ENCODE data around the gene KCNN2.

The KCNN2 gene

GRCh38 chr5:114471529-114471928 is 109.7 kb downstream of the KCNN2 start:
- Histone ChIP-seq H3K36me3 (ENCODE audit: control insufficient read depth, insufficient read depth, low read length) (no peaks in the 10 kb centered on the region), H3K27ac (ENCODE audit: insufficient read depth, low read length, poor library complexity, severe bottlenecking) (no peak overlapping the region), H3K27me3 (replicated peaks; ENCODE audit: control insufficient read depth, insufficient read depth, low read length, poor library complexity, severe bottlenecking) (no peaks in the 10 kb centered on the region), H3K4me3 (ENCODE audit: insufficient read depth, low read depth, low read length, poor library complexity, severe bottlenecking) (no peak overlapping the region), H3K4me1 (ENCODE audit: control insufficient read depth, insufficient read depth, low read length, poor library complexity, severe bottlenecking) (no peaks in the 10 kb centered on the region), H3K9me3 (ENCODE audit: control insufficient read depth, low read length) (no peaks in the 10 kb centered on the region)
- DNase-seq = no peak

- H3K27ac ChIP-seq (ENCODE audit: insufficient read depth, low read length, poor library complexity, severe bottlenecking) = no peak overlapping the region
- H3K4me1 ChIP-seq (ENCODE audit: control insufficient read depth, insufficient read depth, low read length, poor library complexity, severe bottlenecking) = no peaks in the 10 kb centered on the region
- H3K36me3 ChIP-seq (ENCODE audit: control insufficient read depth, insufficient read depth, low read length) = no peaks in the 10 kb centered on the region
- H3K9me3 ChIP-seq (ENCODE audit: control insufficient read depth, low read length) = no peaks in the 10 kb centered on the region
- no peak overlapping the region for H3K4me3 ChIP-seq (ENCODE audit: insufficient read depth, low read depth, low read length, poor library complexity, severe bottlenecking)
- no peaks in the 10 kb centered on the region for H3K27me3 ChIP-seq (replicated peaks; ENCODE audit: control insufficient read depth, insufficient read depth, low read length, poor library complexity, severe bottlenecking)
- DNase-seq = no peak
Observed at GRCh38 chr5:114473541-114473940, 111.7 kb downstream of the KCNN2 start.

- H3K27me3 ChIP-seq (replicated peaks; ENCODE audit: control insufficient read depth, insufficient read depth, low read length, poor library complexity, severe bottlenecking) = no peaks in the 10 kb centered on the region
- no peaks in the 10 kb centered on the region for H3K36me3 ChIP-seq (ENCODE audit: control insufficient read depth, insufficient read depth, low read length)
- no peak for DNase-seq
- H3K27ac ChIP-seq (ENCODE audit: insufficient read depth, low read length, poor library complexity, severe bottlenecking) = no peak overlapping the region
- H3K4me1 ChIP-seq (ENCODE audit: control insufficient read depth, insufficient read depth, low read length, poor library complexity, severe bottlenecking) = no peaks in the 10 kb centered on the region
- H3K4me3 ChIP-seq (ENCODE audit: insufficient read depth, low read depth, low read length, poor library complexity, severe bottlenecking) = no peak overlapping the region
- no peaks in the 10 kb centered on the region for H3K9me3 ChIP-seq (ENCODE audit: control insufficient read depth, low read length)
Observed at GRCh38 chr5:114477816-114478334, 116.0 kb downstream of the KCNN2 start.

- Histone ChIP-seq H3K9me3 (ENCODE audit: control insufficient read depth, low read length) (no peaks in the 10 kb centered on the region), H3K4me3 (ENCODE audit: insufficient read depth, low read depth, low read length, poor library complexity, severe bottlenecking) (no peak overlapping the region), H3K4me1 (ENCODE audit: control insufficient read depth, insufficient read depth, low read length, poor library complexity, severe bottlenecking) (no peaks in the 10 kb centered on the region), H3K36me3 (ENCODE audit: control insufficient read depth, insufficient read depth, low read length) (no peaks in the 10 kb centered on the region), H3K27ac (ENCODE audit: insufficient read depth, low read length, poor library complexity, severe bottlenecking) (no peak overlapping the region), H3K27me3 (replicated peaks; ENCODE audit: control insufficient read depth, insufficient read depth, low read length, poor library complexity, severe bottlenecking) (no peaks in the 10 kb centered on the region)
- no peak for DNase-seq
Observed at GRCh38 chr5:114500756-114501155, 138.9 kb downstream of the KCNN2 start.

- H3K27ac ChIP-seq (ENCODE audit: insufficient read depth, low read length, poor library complexity, severe bottlenecking) = no peak overlapping the region
- no peaks in the 10 kb centered on the region for H3K27me3 ChIP-seq (replicated peaks; ENCODE audit: control insufficient read depth, insufficient read depth, low read length, poor library complexity, severe bottlenecking)
- H3K4me3 ChIP-seq (ENCODE audit: insufficient read depth, low read depth, low read length, poor library complexity, severe bottlenecking) = no peak overlapping the region
- no peaks in the 10 kb centered on the region for H3K36me3 ChIP-seq (ENCODE audit: control insufficient read depth, insufficient read depth, low read length)
- no peaks in the 10 kb centered on the region for H3K9me3 ChIP-seq (ENCODE audit: control insufficient read depth, low read length)
- DNase-seq = no peak
- H3K4me1 ChIP-seq (ENCODE audit: control insufficient read depth, insufficient read depth, low read length, poor library complexity, severe bottlenecking) = no peaks in the 10 kb centered on the region
Observed at GRCh38 chr5:114504560-114504959, 142.7 kb downstream of the KCNN2 start.

- Histone ChIP-seq H3K9me3 (ENCODE audit: control insufficient read depth, low read length) (no peaks in the 10 kb centered on the region), H3K36me3 (ENCODE audit: control insufficient read depth, insufficient read depth, low read length) (no peaks in the 10 kb centered on the region), H3K27me3 (replicated peaks; ENCODE audit: control insufficient read depth, insufficient read depth, low read length, poor library complexity, severe bottlenecking) (no peaks in the 10 kb centered on the region), H3K4me1 (ENCODE audit: control insufficient read depth, insufficient read depth, low read length, poor library complexity, severe bottlenecking) (no peaks in the 10 kb centered on the region), H3K27ac (ENCODE audit: insufficient read depth, low read length, poor library complexity, severe bottlenecking) (no peak overlapping the region), H3K4me3 (ENCODE audit: insufficient read depth, low read depth, low read length, poor library complexity, severe bottlenecking) (no peak overlapping the region)
- no peak for DNase-seq
Observed at GRCh38 chr5:114524221-114524620, 162.4 kb downstream of the KCNN2 start.

GRCh38 chr5:114544561-114544960 is 182.7 kb downstream of the KCNN2 start:
- H3K4me3 ChIP-seq (ENCODE audit: insufficient read depth, low read depth, low read length, poor library complexity, severe bottlenecking) = no peak overlapping the region
- no peaks in the 10 kb centered on the region for H3K36me3 ChIP-seq (ENCODE audit: control insufficient read depth, insufficient read depth, low read length)
- no peaks in the 10 kb centered on the region for H3K9me3 ChIP-seq (ENCODE audit: control insufficient read depth, low read length)
- no peak for DNase-seq
- no peak overlapping the region for H3K27ac ChIP-seq (ENCODE audit: insufficient read depth, low read length, poor library complexity, severe bottlenecking)
- no peaks in the 10 kb centered on the region for H3K4me1 ChIP-seq (ENCODE audit: control insufficient read depth, insufficient read depth, low read length, poor library complexity, severe bottlenecking)
- H3K27me3 ChIP-seq (replicated peaks; ENCODE audit: control insufficient read depth, insufficient read depth, low read length, poor library complexity, severe bottlenecking) = no peaks in the 10 kb centered on the region

Data from effector memory CD4-positive, alpha-beta T cell (primary cell).